ENCODE data around the gene RAD9A.

RAD9A gene

DNA sequence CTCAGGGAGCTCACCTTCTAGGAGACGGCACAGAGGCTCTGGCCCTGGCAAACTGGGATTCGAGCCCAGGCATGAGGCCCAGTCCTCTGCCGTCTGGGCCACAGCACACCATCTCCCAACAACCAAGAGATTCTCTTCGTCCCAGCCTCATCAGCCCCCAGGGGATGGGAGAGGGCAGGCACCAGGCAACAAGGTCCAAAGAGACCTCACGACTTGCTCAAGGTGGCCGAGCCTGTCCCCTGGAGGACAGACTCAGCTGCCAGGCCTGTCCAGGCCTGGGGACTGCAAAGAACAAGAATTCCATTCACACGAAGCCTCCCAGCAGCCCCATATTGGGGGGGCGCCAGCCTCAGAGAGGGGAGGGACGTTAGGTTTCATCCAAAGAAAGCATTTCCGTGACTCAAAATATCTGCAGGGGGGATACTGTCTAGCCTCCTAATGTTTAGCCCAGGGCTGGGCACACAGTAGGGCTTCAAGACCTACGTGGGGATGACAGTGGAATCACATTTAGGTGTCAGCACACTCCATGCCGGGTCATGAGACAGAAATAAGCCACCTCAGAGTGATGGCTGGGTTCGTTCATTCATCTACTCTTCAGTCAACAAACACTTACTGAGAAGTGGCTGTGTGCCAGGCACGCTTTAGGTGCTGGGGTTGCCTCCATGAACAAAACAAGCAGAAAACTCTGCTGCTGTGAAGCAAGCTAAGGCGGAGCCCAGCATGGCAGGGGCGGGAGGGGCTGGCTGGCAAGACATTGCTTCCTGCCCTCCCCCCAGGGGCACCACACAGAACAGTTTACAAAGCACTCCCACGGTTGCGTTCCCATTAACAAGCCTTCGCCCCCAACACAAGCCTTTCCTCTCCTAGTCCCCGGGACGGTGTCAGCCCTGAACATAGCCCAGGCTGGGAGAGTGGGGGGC lies 24.9 kb downstream of the RAD9A start:
- TF ChIP-seq, protein P1, sequence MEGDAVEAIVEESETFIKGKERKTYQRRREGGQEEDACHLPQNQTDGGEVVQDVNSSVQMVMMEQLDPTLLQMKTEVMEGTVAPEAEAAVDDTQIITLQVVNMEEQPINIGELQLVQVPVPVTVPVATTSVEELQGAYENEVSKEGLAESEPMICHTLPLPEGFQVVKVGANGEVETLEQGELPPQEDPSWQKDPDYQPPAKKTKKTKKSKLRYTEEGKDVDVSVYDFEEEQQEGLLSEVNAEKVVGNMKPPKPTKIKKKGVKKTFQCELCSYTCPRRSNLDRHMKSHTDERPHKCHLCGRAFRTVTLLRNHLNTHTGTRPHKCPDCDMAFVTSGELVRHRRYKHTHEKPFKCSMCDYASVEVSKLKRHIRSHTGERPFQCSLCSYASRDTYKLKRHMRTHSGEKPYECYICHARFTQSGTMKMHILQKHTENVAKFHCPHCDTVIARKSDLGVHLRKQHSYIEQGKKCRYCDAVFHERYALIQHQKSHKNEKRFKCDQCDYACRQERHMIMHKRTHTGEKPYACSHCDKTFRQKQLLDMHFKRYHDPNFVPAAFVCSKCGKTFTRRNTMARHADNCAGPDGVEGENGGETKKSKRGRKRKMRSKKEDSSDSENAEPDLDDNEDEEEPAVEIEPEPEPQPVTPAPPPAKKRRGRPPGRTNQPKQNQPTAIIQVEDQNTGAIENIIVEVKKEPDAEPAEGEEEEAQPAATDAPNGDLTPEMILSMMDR (IDR thresholded peaks at IDR 0.05; ENCODE audit: control insufficient read depth, insufficient read depth, low read depth, low read length, missing control alignments), result no peak
- no peak for DNase-seq (ENCODE audit: low read depth)
- H3K4me3 ChIP-seq (ENCODE audit: control insufficient read depth, low read depth, low read length), result no peak overlapping the region

GRCh38 chr11:67417425-67417824 lies 25.6 kb downstream of the RAD9A start:
- TF ChIP-seq, protein P1 (IDR thresholded peaks at IDR 0.05; ENCODE audit: control insufficient read depth, insufficient read depth, low read depth, low read length, missing control alignments), result no peak
- H3K4me3 ChIP-seq (ENCODE audit: control insufficient read depth, low read depth, low read length), result no peak overlapping the region
- DNase-seq (ENCODE audit: low read depth), result no peak

DNA sequence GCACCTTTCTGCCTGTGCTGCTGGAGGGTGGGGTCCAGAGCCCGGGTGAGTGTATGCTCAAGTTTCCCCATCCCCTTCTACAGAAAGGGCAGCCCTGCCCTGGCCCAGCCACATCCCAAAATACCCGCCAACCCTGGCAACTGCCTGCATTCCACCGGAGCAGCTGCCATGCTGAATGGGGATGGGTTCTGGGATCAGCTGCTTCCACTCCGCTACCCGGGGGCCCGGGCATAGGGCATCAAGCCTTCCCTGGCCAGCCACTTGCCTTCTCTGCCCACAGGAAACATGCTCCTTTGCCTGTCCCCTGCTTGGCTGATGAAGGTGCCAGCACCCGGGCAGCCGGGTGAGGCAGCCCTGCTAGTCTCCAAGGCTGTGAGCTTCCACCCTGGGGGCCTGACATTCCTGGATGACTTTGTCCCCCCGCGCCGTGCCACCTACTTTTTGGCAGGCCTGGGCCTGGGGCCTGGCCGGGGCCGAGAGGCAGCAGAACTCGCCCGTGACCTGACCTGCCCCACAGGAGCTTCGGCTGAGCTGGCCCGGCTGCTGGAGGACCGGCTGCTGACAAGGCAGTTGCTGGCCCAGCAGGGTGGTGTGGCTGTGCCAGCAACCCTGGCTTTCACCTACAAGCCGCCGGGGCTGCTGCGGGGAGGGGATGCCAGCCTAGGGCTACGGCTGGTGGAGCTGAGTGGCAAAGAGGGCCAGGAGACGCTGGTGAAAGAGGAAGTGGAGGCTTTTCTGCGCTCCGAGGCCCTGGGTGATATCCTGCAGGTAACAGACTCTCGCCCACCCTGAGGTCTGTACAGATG lies 26.9 kb downstream of the RAD9A start:
- no peak for DNase-seq (ENCODE audit: low read depth)
- H3K4me3 ChIP-seq (ENCODE audit: control insufficient read depth, low read depth, low read length), result no peak overlapping the region
- TF ChIP-seq, protein P1 (IDR thresholded peaks at IDR 0.05; ENCODE audit: control insufficient read depth, insufficient read depth, low read depth, low read length, missing control alignments), result no peak

DNA sequence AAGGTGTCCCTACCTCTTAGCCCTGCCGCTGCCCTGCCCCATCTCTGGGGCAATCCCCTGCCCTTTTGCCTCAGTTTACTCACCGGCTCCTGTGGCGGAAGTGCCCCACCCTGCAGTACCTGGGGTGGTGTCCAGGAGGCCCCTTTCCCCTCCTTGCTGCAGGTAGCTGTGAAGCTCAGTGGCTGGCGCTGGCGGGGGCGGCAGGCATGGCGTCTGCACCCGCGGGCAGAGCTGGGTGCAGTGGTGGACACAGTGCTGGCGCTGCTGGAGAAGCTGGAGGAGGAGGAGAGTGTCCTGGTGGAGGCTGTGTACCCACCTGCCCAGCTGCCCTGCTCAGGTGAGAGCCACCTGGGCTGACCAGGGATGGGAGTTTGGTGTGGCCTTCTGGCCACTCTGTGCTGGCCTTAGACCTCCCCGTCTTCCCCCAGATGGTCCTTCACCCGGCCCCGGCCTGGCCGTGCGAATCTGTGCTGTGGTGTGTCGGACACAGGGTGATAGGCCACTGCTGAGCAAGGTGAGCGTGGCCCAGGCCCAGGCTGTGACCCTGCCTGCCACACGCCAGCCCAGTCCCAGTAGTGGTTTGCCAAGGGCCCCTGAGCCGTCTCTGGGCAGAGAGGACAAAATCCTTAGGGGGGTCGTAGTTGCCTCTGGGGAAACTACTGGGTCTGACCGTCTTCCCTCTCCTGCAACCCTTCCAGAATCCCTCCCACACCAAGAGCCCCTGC lies 27.7 kb downstream of the RAD9A start:
- DNase-seq (ENCODE audit: low read depth), result no peak
- H3K4me3 ChIP-seq (ENCODE audit: control insufficient read depth, low read depth, low read length), result no peak overlapping the region
- TF ChIP-seq, protein P1 (IDR thresholded peaks at IDR 0.05; ENCODE audit: control insufficient read depth, insufficient read depth, low read depth, low read length, missing control alignments), result no peak

GRCh38 chr11:67420147-67420645 lies 28.4 kb downstream of the RAD9A start:
- no peak for DNase-seq (ENCODE audit: low read depth)
- peak overlapping the region; percentile 36 for H3K4me3 ChIP-seq (ENCODE audit: control insufficient read depth, low read depth, low read length)
- TF ChIP-seq, protein P1 (IDR thresholded peaks at IDR 0.05; ENCODE audit: control insufficient read depth, insufficient read depth, low read depth, low read length, missing control alignments), result no peak
